ENCODE results near the gene JAKMIP3.

GRCh38 chr10:132054564-132054963, 11.2 kb upstream of the JAKMIP3 start:
- TF ChIP-seq EZH2 (IDR thresholded peaks at IDR 0.05; ENCODE audit: borderline replicate concordance, low read depth, low read length, severe bottlenecking) = no peak
- TF ChIP-seq CTCF (IDR thresholded peaks at IDR 0.05; ENCODE audit: borderline replicate concordance, extremely low read depth, low read length, poor library complexity, severe bottlenecking) = no peak
